Endodermal cell (in vitro differentiated cells): ENCODE measurements around the gene CPLANE1. TPM values are rescaled to one million over a fixed set of nuclear protein-coding genes. Genes with fewer than 3 reads are reported as not detected.
A peak's percentile ranks its signal among the peaks of the same experiment; 100 is the strongest.

ENCODE experiments used
- DNase-seq: peaks from one replicate; pipeline ENCODE4 v3.0.0-alpha.2; 2017
- H3K27ac ChIP-seq: 2 replicates; pipeline ENCODE4 v1.5.1; 2013; ENCODE audit warnings: mild to moderate bottlenecking, low read depth, low read length, moderate library complexity
- H3K27me3 ChIP-seq: 2 replicates; pipeline ENCODE4 v1.6.1; 2013; ENCODE audit warnings: mild to moderate bottlenecking, low read length, moderate library complexity; ENCODE audit not compliant: insufficient read depth, control insufficient read depth, poor library complexity, severe bottlenecking
- H3K36me3 ChIP-seq: 2 replicates; pipeline ENCODE4 v1.7.0; 2013; ENCODE audit warnings: mild to moderate bottlenecking, low read length, moderate library complexity; ENCODE audit not compliant: control insufficient read depth, insufficient read depth
- H3K4me1 ChIP-seq: one replicate; pipeline ENCODE4 v1.7.0; 2013; ENCODE audit warnings: low read length; ENCODE audit not compliant: control insufficient read depth, insufficient read depth
- H3K4me3 ChIP-seq: 2 replicates; pipeline ENCODE4 v1.5.1; 2013; ENCODE audit warnings: mild to moderate bottlenecking, low read length, moderate library complexity
- H3K9ac ChIP-seq: 2 replicates; pipeline ENCODE4 v1.6.1; 2013; ENCODE audit warnings: mild to moderate bottlenecking, low read length, moderate library complexity; ENCODE audit not compliant: poor library complexity, severe bottlenecking; ENCODE audit errors: extremely low read depth
- H3K9me3 ChIP-seq: 2 replicates; pipeline ENCODE4 v1.6.1; 2013; ENCODE audit warnings: mild to moderate bottlenecking, low read length, moderate library complexity; ENCODE audit not compliant: control insufficient read depth
- H3K27ac Mint-ChIP-seq: 2 replicates; pipeline ENCODE4 v1.8.0; 2020; ENCODE audit warnings: mixed read lengths
- H3K27me3 Mint-ChIP-seq: 2 replicates; pipeline ENCODE4 v1.8.0; 2021; ENCODE audit warnings: mild to moderate bottlenecking, mixed read lengths; ENCODE audit not compliant: insufficient read depth
- H3K36me3 Mint-ChIP-seq: 2 replicates; pipeline ENCODE4 v1.8.0; 2020; ENCODE audit warnings: low read depth, mixed read lengths
- H3K4me1 Mint-ChIP-seq: 2 replicates; pipeline ENCODE4 v1.8.0; 2020; ENCODE audit warnings: mixed read lengths
- H3K4me3 Mint-ChIP-seq: 2 replicates; pipeline ENCODE4 v1.8.0; 2020; ENCODE audit warnings: mild to moderate bottlenecking, moderate library complexity, mixed read lengths
- H3K9me3 Mint-ChIP-seq: 2 replicates; pipeline ENCODE4 v1.8.0; 2020; ENCODE audit warnings: mild to moderate bottlenecking, mixed read lengths
- WGBS, 2 experiments: methylation state at CpG; one replicate each; pipeline versions ENCODE4 v1.1.5 to v1.1.7; 2013; ENCODE audit warnings: missing lambda C conversion rate in 2 of 2, mixed read lengths in 1 of 2; ENCODE audit not compliant: insufficient coverage in 1 of 2, insufficient read length in 1 of 2; 5-methylcytosine and 5-hydroxymethylcytosine counted together
- total RNA-seq, 2 donors: library from RNA; stranded (reverse); fragmentation: NEBNext Ultra II Directional in 1 of 2; extraction: Animal tissue kit (Norgen Biotek cat#: 25700) in 1 of 2; gene quantifications; 2 replicates in 1 of 2; 3 replicates in 1 of 2; pipeline ENCODE4 v1.2.1, GENCODE V29; 2021
- TF ChIP-seq, protein P1 (sequence below): fragments of 200-600 bp; sonication (generic); conservative IDR thresholded peaks from 2 replicates; pipeline ENCODE4 v1.5.0; 2021; ENCODE audit warnings: antibody characterized with exemption, mild to moderate bottlenecking

Gene CPLANE1
- total RNA-seq, 2 donors from 2014 or later = 17.2 to 22.8 TPM

DNA sequence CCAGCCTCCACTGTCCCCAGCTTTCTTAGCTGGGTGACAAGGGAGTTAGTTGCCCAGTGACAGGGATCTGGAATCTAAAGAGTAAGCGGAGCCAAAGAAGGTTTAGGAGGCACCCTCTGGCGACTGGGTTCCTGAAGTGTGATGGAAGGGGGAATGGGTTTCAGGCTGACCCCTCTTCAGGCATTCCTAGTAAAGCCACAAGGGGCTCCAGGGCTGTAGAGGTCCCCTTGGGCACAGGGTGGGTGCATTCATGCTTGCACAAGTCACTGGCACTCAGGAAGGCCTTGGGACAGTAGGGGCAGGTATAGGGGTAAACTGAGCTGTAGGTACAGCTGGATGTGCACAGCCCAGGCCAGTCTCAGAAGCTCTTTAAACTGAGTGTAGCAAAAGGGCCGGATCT lies 74.2 kb downstream of the CPLANE1 start:
- H3K4me3 Mint-ChIP-seq = no peak overlapping the region
- Histone ChIP-seq H3K9me3 (no peaks in the 10 kb centered on the region), H3K4me3 (no peak overlapping the region), H3K27ac (no peak overlapping the region), H3K36me3 (peaks cover 78% of the 10 kb centered on the region), H3K27me3 (no peaks in the 10 kb centered on the region), H3K4me1 (no peaks in the 10 kb centered on the region), H3K9ac (no peak overlapping the region)
- no peak overlapping the region for H3K27ac Mint-ChIP-seq
- WGBS, 2 experiments = 95 to 100% methylated on average over 1 to 3 of the region's 3 CpGs
- H3K36me3 Mint-ChIP-seq = peaks cover 63% of the 10 kb centered on the region
- no peaks in the 10 kb centered on the region for H3K4me1 Mint-ChIP-seq
- TF ChIP-seq, protein P1, sequence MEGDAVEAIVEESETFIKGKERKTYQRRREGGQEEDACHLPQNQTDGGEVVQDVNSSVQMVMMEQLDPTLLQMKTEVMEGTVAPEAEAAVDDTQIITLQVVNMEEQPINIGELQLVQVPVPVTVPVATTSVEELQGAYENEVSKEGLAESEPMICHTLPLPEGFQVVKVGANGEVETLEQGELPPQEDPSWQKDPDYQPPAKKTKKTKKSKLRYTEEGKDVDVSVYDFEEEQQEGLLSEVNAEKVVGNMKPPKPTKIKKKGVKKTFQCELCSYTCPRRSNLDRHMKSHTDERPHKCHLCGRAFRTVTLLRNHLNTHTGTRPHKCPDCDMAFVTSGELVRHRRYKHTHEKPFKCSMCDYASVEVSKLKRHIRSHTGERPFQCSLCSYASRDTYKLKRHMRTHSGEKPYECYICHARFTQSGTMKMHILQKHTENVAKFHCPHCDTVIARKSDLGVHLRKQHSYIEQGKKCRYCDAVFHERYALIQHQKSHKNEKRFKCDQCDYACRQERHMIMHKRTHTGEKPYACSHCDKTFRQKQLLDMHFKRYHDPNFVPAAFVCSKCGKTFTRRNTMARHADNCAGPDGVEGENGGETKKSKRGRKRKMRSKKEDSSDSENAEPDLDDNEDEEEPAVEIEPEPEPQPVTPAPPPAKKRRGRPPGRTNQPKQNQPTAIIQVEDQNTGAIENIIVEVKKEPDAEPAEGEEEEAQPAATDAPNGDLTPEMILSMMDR = peak; percentile 27
- DNase-seq = peak; percentile 54
- no peaks in the 10 kb centered on the region for H3K9me3 Mint-ChIP-seq
- no peaks in the 10 kb centered on the region for H3K27me3 Mint-ChIP-seq

DNA sequence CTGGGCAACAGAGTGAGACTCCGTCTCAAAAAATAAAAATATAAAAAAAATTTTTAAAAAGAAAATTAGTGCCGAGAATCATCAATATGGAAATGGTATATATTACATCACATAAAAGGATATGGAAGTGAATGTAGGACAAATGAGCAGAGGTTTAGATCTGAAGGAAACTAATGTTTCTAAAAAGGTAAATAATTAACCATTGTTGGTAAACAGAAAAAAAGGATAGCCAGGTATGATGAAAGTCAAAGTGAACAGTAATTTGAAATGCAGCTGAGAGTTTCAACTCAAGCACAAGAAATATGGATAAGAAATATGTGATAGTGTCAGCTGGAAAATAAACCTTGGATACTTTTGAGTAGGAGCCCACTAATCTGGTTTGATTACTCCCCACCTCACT lies 76.2 kb downstream of the CPLANE1 start:
- H3K27ac Mint-ChIP-seq = no peak overlapping the region

DNA sequence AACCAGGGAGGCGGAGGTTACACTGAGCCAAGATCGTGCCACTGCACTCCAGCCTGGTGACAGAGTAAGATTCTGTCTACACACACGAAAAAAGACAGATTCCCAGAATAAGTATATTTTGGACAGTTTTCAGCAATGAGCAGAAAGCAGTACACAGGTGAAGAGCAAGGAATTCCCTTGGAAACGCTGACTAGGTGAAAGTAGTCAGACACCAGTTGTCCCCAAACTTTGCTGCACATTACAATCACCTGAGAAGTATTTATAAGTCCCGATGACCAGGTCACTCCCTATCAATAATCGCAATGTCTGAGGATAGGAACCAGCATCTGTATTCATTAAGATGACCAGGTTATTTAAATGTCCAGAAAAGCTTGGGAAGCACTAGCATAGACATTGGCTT lies 78.3 kb downstream of the CPLANE1 start:
- Mint-ChIP-seq H3K27ac (no peak overlapping the region), H3K4me1 (no peaks in the 10 kb centered on the region), H3K36me3 (peaks cover 59% of the 10 kb centered on the region), H3K4me3 (no peak overlapping the region), H3K27me3 (no peaks in the 10 kb centered on the region), H3K9me3 (no peaks in the 10 kb centered on the region)
- Histone ChIP-seq H3K4me1 (no peaks in the 10 kb centered on the region), H3K9me3 (no peaks in the 10 kb centered on the region), H3K27me3 (no peaks in the 10 kb centered on the region), H3K4me3 (no peak overlapping the region), H3K27ac (no peak overlapping the region), H3K9ac (no peak overlapping the region), H3K36me3 (peaks cover 84% of the 10 kb centered on the region)
- WGBS, 2 experiments = 94 to 97% methylated on average over 5 to 6 of the region's 6 CpGs
- TF ChIP-seq, protein P1 = no peak
- DNase-seq = no peak

More for the DNA sequence above, 76.2 kb downstream of the CPLANE1 start:
- Histone ChIP-seq H3K9me3 (no peaks in the 10 kb centered on the region), H3K27me3 (no peaks in the 10 kb centered on the region), H3K4me3 (no peak overlapping the region), H3K27ac (no peak overlapping the region), H3K9ac (no peak overlapping the region), H3K36me3 (peaks cover 87% of the 10 kb centered on the region), H3K4me1 (no peaks in the 10 kb centered on the region)
- no peak for DNase-seq
- H3K4me3 Mint-ChIP-seq = no peak overlapping the region
- H3K9me3 Mint-ChIP-seq = no peaks in the 10 kb centered on the region
- H3K36me3 Mint-ChIP-seq = peaks cover 72% of the 10 kb centered on the region
- no peaks in the 10 kb centered on the region for H3K27me3 Mint-ChIP-seq
- 100% methylated on average over 1 of the region's 2 CpGs; no CpG with 5 or more reads in 1 of the 2 experiments for WGBS, 2 experiments
- TF ChIP-seq, protein P1 = no peak
- H3K4me1 Mint-ChIP-seq = no peaks in the 10 kb centered on the region
